ENCODE results near the gene LRRK1.

Gene LRRK1

DNA sequence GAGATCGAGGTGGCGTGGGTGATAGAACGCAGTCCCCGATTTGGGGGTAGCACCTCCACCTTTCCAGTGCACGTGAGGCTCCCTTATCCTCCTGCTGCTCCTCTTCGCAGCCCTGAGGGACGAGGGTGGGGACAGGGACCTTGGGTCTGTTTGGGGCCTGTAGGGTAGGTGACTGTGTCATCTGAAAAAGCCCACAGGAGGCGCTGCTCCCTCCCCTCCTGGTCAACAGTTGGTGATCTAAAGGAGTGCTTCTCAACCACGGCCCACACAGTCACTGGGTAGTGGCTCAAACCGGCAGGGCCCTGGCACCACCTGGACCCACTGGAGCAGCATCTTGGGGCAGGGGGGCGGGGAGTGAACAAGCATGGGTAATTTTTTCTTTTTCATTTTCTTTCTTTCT lies 7.1 kb downstream of the LRRK1 start:
- TF ChIP-seq YY1 (IDR thresholded peaks at IDR 0.05; ENCODE audit: low read depth) (no peak), FOXM1 (IDR thresholded peaks at IDR 0.05; ENCODE audit: borderline replicate concordance, low read depth) (no peak), EP300 (IDR thresholded peaks at IDR 0.05; ENCODE audit: borderline replicate concordance) (no peak), NFIC (IDR thresholded peaks at IDR 0.05) (no peak), TAF1 (IDR thresholded peaks at IDR 0.05; ENCODE audit: low read depth) (no peak), ZBTB7A (IDR thresholded peaks at IDR 0.05; ENCODE audit: low read depth) (no peak), CREB1 (IDR thresholded peaks at IDR 0.05; ENCODE audit: low read depth) (no peak), TEAD4 (IDR thresholded peaks at IDR 0.05) (no peak), USF1 (IDR thresholded peaks at IDR 0.05) (no peak), RAD21 (IDR thresholded peaks at IDR 0.05; ENCODE audit: low read depth) (no peak)

DNA sequence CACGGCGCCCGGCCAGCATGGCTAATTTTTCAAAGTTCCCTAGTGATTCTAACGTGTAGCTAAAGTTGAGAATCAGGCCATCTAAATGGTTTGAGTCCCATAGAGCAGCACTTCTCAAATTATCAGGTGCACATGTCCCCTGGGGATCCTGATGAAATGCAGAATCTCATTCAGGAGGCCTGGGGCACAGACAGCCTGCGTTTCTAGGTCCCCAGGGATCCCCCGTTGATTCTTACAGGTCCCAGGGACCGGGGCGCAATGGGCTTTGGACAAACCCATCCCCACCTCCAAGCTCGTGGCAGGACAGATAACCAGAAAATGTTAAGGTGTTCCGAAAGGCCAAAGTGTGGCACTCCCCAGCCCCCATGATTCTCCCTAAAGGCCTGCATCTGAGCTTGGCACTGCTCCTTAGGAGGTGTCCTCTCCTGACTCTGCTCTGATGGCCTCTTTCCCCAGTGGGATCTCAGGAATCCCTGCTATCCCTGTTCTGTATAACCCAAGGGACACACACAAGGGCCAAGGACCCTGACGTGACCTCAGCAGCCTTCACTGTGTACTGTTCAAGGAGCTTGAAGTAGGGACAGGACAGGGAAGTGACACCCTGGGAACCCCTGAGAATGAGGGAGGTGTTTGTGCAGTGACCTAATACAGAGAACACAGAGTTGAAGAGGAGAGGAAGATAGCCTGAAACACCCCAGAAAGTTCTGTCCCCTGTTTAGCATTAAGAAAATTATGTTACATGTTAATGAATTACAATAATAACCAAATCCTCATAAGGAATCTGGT lies 8.0 kb downstream of the LRRK1 start:
- no peak for TF ChIP-seq NFIC (IDR thresholded peaks at IDR 0.05)
- TF ChIP-seq EP300 (IDR thresholded peaks at IDR 0.05; ENCODE audit: borderline replicate concordance), result no peak
- TF ChIP-seq USF1 (IDR thresholded peaks at IDR 0.05), result no peak
- no peak for TF ChIP-seq TEAD4 (IDR thresholded peaks at IDR 0.05)
- TF ChIP-seq CEBPB (IDR thresholded peaks at IDR 0.05), result no peak
- TF ChIP-seq YY1 (IDR thresholded peaks at IDR 0.05; ENCODE audit: low read depth), result no peak
- TF ChIP-seq ZBTB7A (IDR thresholded peaks at IDR 0.05; ENCODE audit: low read depth), result no peak
- no peak for TF ChIP-seq TCF12 (IDR thresholded peaks at IDR 0.05; ENCODE audit: low read depth)
- no peak for TF ChIP-seq CREB1 (IDR thresholded peaks at IDR 0.05; ENCODE audit: low read depth)
- TF ChIP-seq, protein P1, sequence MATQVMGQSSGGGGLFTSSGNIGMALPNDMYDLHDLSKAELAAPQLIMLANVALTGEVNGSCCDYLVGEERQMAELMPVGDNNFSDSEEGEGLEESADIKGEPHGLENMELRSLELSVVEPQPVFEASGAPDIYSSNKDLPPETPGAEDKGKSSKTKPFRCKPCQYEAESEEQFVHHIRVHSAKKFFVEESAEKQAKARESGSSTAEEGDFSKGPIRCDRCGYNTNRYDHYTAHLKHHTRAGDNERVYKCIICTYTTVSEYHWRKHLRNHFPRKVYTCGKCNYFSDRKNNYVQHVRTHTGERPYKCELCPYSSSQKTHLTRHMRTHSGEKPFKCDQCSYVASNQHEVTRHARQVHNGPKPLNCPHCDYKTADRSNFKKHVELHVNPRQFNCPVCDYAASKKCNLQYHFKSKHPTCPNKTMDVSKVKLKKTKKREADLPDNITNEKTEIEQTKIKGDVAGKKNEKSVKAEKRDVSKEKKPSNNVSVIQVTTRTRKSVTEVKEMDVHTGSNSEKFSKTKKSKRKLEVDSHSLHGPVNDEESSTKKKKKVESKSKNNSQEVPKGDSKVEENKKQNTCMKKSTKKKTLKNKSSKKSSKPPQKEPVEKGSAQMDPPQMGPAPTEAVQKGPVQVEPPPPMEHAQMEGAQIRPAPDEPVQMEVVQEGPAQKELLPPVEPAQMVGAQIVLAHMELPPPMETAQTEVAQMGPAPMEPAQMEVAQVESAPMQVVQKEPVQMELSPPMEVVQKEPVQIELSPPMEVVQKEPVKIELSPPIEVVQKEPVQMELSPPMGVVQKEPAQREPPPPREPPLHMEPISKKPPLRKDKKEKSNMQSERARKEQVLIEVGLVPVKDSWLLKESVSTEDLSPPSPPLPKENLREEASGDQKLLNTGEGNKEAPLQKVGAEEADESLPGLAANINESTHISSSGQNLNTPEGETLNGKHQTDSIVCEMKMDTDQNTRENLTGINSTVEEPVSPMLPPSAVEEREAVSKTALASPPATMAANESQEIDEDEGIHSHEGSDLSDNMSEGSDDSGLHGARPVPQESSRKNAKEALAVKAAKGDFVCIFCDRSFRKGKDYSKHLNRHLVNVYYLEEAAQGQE (IDR thresholded peaks at IDR 0.05; ENCODE audit: low read depth), result no peak

DNA sequence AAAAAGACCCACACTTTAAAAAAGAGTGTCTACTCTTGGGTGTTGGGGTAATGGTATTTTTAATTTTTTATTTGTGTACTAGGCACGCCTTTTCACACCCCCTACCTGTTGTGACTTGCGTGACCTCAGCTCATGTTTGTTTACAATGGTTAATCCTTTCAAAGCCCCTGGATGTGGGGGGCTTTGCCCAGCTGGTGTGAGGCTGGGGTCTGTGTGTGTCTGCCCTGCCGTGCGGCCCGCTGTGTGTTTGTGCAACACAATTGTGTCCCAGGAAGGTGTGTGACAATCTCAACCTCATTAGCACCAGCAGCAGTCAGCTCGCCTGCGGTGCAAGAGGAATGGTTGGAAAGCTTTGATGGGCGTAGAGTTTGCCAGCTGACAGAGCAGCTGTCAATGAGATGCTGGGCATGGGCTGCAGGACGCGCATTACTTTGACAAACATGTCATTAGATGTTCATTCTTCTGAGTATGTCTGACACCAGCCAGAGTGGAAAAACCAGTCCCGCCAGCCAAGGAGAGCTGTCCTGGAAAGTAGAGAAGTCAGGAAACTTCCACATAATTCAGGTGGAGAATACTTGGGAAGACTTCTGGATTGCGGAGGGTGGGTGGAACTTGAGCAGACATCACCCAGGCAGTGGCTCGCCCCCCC lies 9.6 kb downstream of the LRRK1 start:
- TF ChIP-seq TAF1 (IDR thresholded peaks at IDR 0.05; ENCODE audit: low read depth), result no peak
- no peak for TF ChIP-seq CEBPB (IDR thresholded peaks at IDR 0.05)
- TF ChIP-seq TCF12 (IDR thresholded peaks at IDR 0.05; ENCODE audit: low read depth), result peak; percentile 23; the same call in 1 of the 2 replicates
- no peak; the same call in 1 of the 2 replicates for TF ChIP-seq EP300 (IDR thresholded peaks at IDR 0.05; ENCODE audit: borderline replicate concordance)
- TF ChIP-seq CREB1 (IDR thresholded peaks at IDR 0.05; ENCODE audit: low read depth), result no peak
- peak; percentile 50 for TF ChIP-seq TEAD4 (IDR thresholded peaks at IDR 0.05)
- no peak for TF ChIP-seq EGR1 (IDR thresholded peaks at IDR 0.05)
- TF ChIP-seq NFIC (IDR thresholded peaks at IDR 0.05), result no peak
- TF ChIP-seq ZBTB7A (IDR thresholded peaks at IDR 0.05; ENCODE audit: low read depth), result peak; percentile 15; the same call in 1 of the 2 replicates
- no peak for TF ChIP-seq YY1 (IDR thresholded peaks at IDR 0.05; ENCODE audit: low read depth)
- TF ChIP-seq USF1 (IDR thresholded peaks at IDR 0.05), result no peak
- TF ChIP-seq FOXM1 (IDR thresholded peaks at IDR 0.05; ENCODE audit: borderline replicate concordance, low read depth), result no peak
- TF ChIP-seq RAD21 (IDR thresholded peaks at IDR 0.05; ENCODE audit: low read depth), result no peak
- TF ChIP-seq, protein P2, sequence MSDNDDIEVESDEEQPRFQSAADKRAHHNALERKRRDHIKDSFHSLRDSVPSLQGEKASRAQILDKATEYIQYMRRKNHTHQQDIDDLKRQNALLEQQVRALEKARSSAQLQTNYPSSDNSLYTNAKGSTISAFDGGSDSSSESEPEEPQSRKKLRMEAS (IDR thresholded peaks at IDR 0.05), result no peak
- TF ChIP-seq, protein P1 (IDR thresholded peaks at IDR 0.05; ENCODE audit: low read depth), result no peak

DNA sequence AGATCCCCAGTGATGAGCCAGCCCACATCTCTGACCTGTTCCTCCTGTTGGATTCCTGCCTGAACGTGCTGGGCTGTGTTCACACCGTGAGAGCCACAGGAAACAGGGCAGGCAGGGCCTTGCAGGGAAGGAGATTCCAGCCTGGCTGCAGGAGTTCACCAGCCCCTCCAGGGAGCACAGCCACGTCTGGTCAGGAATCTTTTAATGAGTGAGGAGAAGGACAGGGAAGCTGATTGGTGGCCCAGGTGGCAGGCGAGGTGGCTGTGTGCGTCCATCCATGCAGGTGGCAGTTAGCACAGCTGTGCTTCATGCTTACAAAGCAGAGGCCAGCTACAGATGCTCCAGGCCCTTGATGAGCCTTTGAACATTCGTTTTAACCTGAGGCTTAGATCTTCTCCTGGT lies 10.5 kb downstream of the LRRK1 start:
- TF ChIP-seq CEBPB (IDR thresholded peaks at IDR 0.05), result no peak
- no peak for TF ChIP-seq USF1 (IDR thresholded peaks at IDR 0.05)
- no peak for TF ChIP-seq NFIC (IDR thresholded peaks at IDR 0.05)
- TF ChIP-seq, protein P1 (IDR thresholded peaks at IDR 0.05; ENCODE audit: low read depth), result 0 out of 2 replicates have a peak, but pooled peaks have one; percentile 6
